SK-N-SH treated with all-trans-retinoic acid at 6 μM for 48 hours (cell line): Measurements from ENCODE around the gene PDE1C.

Experiments used
- ATAC-seq: fragments of 200-7000 bp; cut with Tn5 transposase; 3 replicates; pipeline ENCODE4 v1.9.1; 2020; ENCODE audit warnings: mild to moderate bottlenecking, moderate library complexity
- BACH2 ChIP-seq: fragments of 250-450 bp; sonication (Bioruptor Pico); IDR thresholded peaks from 2 replicates; pipeline ENCODE4 v1.9.0; 2021; ENCODE audit warnings: mild to moderate bottlenecking, borderline replicate concordance
- CSDC2 ChIP-seq: fragments of 250-450 bp; sonication (Bioruptor Pico); IDR thresholded peaks from 2 replicates; pipeline ENCODE4 v1.5.0; 2020; ENCODE audit warnings: mild to moderate bottlenecking, moderate library complexity
- ESRRG ChIP-seq: fragments of 250-450 bp; sonication (Bioruptor Pico); IDR thresholded peaks from 2 replicates; pipeline ENCODE4 v1.6.1; 2021; ENCODE audit warnings: mild to moderate bottlenecking
- GLIS3 ChIP-seq: fragments of 250-450 bp; sonication (Bioruptor Pico); IDR thresholded peaks from 2 replicates; pipeline ENCODE4 v1.5.0; 2020; ENCODE audit warnings: mild to moderate bottlenecking, moderate library complexity
- ISL1 ChIP-seq: fragments of 250-450 bp; sonication (Bioruptor Pico); IDR thresholded peaks from 2 replicates; pipeline ENCODE4 v2.1.2; 2022; ENCODE audit warnings: mild to moderate bottlenecking, moderate library complexity
- OSR1 ChIP-seq: fragments of 250-450 bp; sonication (Bioruptor Pico); IDR thresholded peaks from 2 replicates; pipeline ENCODE4 v1.8.0; 2022; ENCODE audit warnings: moderate library complexity, mild to moderate bottlenecking, inconsistent platforms
- PPARA ChIP-seq: fragments of 250-450 bp; sonication (Bioruptor Pico); IDR thresholded peaks from 2 replicates; pipeline ENCODE4 v1.5.0; 2020; ENCODE audit warnings: mild to moderate bottlenecking, borderline replicate concordance
- SNAI2 ChIP-seq: fragments of 250-450 bp; sonication (Bioruptor Pico); IDR thresholded peaks from 2 replicates; pipeline ENCODE4 v1.5.0; 2020; ENCODE audit warnings: mild to moderate bottlenecking, moderate library complexity
- TCF4 ChIP-seq: fragments of 250-450 bp; sonication (Bioruptor Pico); IDR thresholded peaks from 2 replicates; pipeline ENCODE4 v1.8.0; 2021; ENCODE audit warnings: mild to moderate bottlenecking, moderate library complexity, borderline replicate concordance
- TOX ChIP-seq: fragments of 250-450 bp; sonication (Bioruptor Pico); IDR thresholded peaks from 2 replicates; pipeline ENCODE4 v1.8.0; 2021; ENCODE audit warnings: mild to moderate bottlenecking, moderate library complexity, borderline replicate concordance
- ZC3H10 ChIP-seq: fragments of 250-450 bp; sonication (Bioruptor Pico); IDR thresholded peaks from 2 replicates; pipeline ENCODE4 v1.5.1; 2021; ENCODE audit warnings: mild to moderate bottlenecking, moderate library complexity
- ZFP3 ChIP-seq: fragments of 250-450 bp; sonication (Bioruptor Pico); IDR thresholded peaks from 2 replicates; pipeline ENCODE4 v1.5.0; 2020; ENCODE audit warnings: mild to moderate bottlenecking, moderate library complexity
- ZFP30 ChIP-seq: fragments of 450-650 bp; formaldehyde crosslinking; IDR thresholded peaks from 2 replicates; pipeline ENCODE4 v1.5.0; 2022; ENCODE audit warnings: mild to moderate bottlenecking, moderate library complexity
- ZNF70 ChIP-seq: fragments of 450-650 bp; formaldehyde crosslinking; IDR thresholded peaks from 2 replicates; pipeline ENCODE4 v1.5.0; 2020; ENCODE audit warnings: mild to moderate bottlenecking, moderate library complexity
- ZNF8 ChIP-seq: fragments of 450-650 bp; formaldehyde crosslinking; IDR thresholded peaks from 2 replicates; pipeline ENCODE4 v1.5.0; 2020; ENCODE audit warnings: mild to moderate bottlenecking, moderate library complexity
- TF ChIP-seq, protein P1 (sequence below): fragments of 250-450 bp; sonication (Bioruptor Pico); IDR thresholded peaks from 2 replicates; pipeline ENCODE4 v1.5.1; 2020; ENCODE audit warnings: low read depth, mild to moderate bottlenecking, moderate library complexity
- TF ChIP-seq, protein P2 (sequence below): fragments of 250-450 bp; sonication (Bioruptor Pico); IDR thresholded peaks from 2 replicates; pipeline ENCODE4 v1.5.1; 2021; ENCODE audit warnings: mild to moderate bottlenecking, moderate library complexity
- TF ChIP-seq, protein P3 (sequence below): fragments of 250-450 bp; sonication (Bioruptor Pico); IDR thresholded peaks from 2 replicates; pipeline ENCODE4 v1.8.0; 2021; ENCODE audit warnings: low read depth, mild to moderate bottlenecking, moderate library complexity, borderline replicate concordance

The PDE1C gene

DNA sequence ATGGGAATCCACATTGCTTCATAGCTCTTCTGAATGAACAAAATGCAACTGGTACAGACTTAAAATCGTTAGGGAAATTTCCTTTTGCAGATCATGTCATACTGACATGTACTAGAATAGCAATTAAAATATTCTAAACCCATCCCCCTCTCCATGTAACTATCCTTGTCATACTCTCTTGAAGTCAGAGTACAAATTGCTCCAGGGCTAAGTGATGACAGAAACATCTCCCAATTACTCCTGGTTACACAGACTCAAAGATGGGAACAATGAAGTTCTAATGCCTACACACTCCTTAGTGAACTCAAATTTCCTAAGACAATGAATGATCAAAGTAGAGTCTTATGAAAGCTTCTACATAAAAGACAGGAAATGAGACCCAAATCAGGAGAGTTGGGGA is 87.2 kb downstream of the PDE1C start:
- no peak for ATAC-seq

DNA sequence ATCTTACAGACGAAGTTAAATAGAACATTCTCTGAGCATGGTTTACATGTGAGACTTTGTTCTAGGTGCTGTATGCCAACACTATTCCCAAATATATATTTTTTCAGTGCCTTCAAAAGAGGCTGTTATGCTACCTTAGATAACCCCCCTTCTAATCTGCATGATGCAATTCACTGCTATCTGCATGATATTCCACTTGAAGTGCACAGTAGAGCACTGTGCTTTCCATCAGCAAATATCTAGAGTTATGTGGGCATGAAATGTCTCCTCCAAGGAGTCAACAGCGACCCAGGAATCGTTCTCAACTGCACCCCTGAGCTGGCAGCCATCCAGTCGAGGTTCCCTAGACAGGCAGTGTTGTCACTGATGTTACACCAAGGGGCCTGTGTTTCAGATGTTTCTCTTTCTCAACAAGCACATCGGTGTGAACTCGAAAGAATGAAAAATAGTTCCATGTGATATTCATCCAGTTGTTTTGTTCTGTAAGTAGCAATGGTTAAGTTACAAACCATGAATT is 88.3 kb downstream of the PDE1C start:
- TF ChIP-seq GLIS3 (CRISPR knock-in tag), result no peak
- no peak for TF ChIP-seq ZC3H10 (CRISPR knock-in tag)
- no peak for TF ChIP-seq CSDC2 (CRISPR knock-in tag)
- no peak for TF ChIP-seq ESRRG (CRISPR knock-in tag)
- no peak for TF ChIP-seq ZNF8 (CRISPR knock-in tag)
- TF ChIP-seq SNAI2, result no peak
- no peak for TF ChIP-seq ZFP3
- no peak for TF ChIP-seq ISL1 (CRISPR knock-in tag)
- TF ChIP-seq TCF4 (CRISPR knock-in tag), result no peak
- no peak for TF ChIP-seq TOX
- TF ChIP-seq, protein P1, sequence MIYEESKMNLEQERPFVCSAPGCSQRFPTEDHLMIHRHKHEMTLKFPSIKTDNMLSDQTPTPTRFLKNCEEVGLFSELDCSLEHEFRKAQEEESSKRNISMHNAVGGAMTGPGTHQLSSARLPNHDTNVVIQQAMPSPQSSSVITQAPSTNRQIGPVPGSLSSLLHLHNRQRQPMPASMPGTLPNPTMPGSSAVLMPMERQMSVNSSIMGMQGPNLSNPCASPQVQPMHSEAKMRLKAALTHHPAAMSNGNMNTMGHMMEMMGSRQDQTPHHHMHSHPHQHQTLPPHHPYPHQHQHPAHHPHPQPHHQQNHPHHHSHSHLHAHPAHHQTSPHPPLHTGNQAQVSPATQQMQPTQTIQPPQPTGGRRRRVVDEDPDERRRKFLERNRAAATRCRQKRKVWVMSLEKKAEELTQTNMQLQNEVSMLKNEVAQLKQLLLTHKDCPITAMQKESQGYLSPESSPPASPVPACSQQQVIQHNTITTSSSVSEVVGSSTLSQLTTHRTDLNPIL (CRISPR knock-in tag), result no peak
- no peak for TF ChIP-seq ZNF70 (CRISPR knock-in tag)
- no peak for ATAC-seq

More for the DNA sequence above, 87.2 kb downstream of the PDE1C start:
- TF ChIP-seq PPARA (CRISPR knock-in tag) (no peak), ZFP30 (CRISPR knock-in tag) (no peak), GLIS3 (CRISPR knock-in tag) (no peak), TOX (no peak), BACH2 (CRISPR knock-in tag) (no peak), OSR1 (CRISPR knock-in tag) (no peak), ZNF8 (CRISPR knock-in tag) (no peak), TCF4 (CRISPR knock-in tag) (no peak)
- TF ChIP-seq, protein P2, sequence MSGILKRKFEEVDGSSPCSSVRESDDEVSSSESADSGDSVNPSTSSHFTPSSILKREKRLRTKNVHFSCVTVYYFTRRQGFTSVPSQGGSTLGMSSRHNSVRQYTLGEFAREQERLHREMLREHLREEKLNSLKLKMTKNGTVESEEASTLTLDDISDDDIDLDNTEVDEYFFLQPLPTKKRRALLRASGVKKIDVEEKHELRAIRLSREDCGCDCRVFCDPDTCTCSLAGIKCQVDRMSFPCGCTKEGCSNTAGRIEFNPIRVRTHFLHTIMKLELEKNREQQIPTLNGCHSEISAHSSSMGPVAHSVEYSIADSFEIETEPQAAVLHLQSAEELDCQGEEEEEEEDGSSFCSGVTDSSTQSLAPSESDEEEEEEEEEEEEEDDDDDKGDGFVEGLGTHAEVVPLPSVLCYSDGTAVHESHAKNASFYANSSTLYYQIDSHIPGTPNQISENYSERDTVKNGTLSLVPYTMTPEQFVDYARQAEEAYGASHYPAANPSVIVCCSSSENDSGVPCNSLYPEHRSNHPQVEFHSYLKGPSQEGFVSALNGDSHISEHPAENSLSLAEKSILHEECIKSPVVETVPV (CRISPR knock-in tag), result no peak
- TF ChIP-seq, protein P1 (CRISPR knock-in tag), result no peak

DNA sequence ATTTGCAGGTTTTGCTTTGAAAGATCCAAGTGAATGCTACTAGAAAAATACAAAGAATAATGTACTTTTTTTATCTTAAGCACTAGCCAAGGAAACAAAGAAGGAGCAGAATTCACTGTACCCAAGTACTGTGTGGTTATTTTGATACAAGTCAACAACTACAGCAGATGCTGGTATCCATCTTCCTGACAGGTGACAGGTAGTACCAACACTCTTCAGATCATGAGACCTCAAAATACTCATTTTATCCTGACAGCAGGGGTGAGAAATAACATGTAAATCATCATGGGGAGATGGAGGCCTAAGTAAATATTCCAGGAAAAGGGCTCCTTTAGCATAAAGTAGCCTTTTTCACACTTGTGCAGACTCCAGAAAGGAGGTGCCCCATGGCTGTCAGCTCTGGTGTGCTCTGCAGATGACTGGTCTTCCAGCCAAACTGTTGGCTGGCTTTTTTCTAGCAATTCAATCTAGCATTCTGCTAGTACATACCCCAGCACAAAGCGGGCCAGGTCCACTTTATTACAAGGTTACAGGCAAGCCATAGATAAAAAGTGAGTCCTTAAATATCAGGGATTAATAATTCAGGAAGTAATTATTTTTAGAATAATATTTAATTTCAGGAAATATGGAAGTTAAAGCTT is 90.4 kb downstream of the PDE1C start:
- TF ChIP-seq TCF4 (CRISPR knock-in tag), result no peak
- TF ChIP-seq, protein P1 (CRISPR knock-in tag), result no peak
- ATAC-seq, result no peak

DNA sequence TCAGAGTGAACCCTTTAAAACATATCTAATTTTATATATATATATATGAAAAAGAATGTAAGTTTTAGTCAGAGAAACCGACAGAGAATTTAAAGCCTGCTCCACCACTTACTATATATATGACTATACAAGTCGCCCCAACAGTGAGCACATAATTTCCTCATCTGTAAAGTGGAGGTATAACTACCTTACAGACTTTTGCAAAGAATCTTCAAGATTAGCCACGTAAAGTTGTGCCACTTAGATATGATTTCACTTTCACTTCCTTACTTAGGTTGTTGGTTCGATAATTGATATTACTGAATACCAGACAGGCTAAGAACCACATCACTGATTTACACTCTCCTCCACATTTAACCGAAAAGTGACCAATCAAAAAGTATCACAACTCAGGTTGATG is 94.7 kb downstream of the PDE1C start:
- ATAC-seq, result no peak
- TF ChIP-seq, protein P3, sequence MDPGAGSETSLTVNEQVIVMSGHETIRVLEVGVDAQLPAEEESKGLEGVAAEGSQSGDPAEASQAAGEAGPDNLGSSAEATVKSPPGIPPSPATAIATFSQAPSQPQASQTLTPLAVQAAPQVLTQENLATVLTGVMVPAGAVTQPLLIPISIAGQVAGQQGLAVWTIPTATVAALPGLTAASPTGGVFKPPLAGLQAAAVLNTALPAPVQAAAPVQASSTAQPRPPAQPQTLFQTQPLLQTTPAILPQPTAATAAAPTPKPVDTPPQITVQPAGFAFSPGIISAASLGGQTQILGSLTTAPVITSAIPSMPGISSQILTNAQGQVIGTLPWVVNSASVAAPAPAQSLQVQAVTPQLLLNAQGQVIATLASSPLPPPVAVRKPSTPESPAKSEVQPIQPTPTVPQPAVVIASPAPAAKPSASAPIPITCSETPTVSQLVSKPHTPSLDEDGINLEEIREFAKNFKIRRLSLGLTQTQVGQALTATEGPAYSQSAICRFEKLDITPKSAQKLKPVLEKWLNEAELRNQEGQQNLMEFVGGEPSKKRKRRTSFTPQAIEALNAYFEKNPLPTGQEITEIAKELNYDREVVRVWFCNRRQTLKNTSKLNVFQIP (CRISPR knock-in tag), result no peak
- TF ChIP-seq ZFP3 (no peak), TOX (no peak), BACH2 (CRISPR knock-in tag) (no peak), ZNF70 (CRISPR knock-in tag) (no peak)

DNA sequence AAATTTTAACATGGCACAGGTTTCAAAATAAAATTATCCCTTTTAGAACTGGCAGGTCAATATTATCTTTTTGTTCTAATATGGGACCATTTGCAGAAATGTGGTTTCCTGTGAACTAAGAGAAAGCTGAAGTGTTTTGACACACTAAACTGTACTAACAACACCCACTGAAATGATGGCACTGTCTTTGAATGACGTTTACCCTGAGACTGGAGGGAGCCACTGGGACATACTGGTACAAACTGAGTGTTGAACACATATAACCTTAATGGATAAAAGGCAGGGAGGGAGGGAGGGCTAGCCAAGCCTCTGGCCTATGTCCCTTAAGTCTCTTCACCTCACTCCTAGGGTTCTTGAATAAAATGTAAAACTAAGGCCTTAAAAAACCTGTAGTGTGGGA is 95.9 kb downstream of the PDE1C start:
- TF ChIP-seq, protein P3 (CRISPR knock-in tag), result no peak
- TF ChIP-seq TOX, result no peak
- no peak for ATAC-seq
